Endometrium (tissue), 2 donors: Measurements from ENCODE around the gene UTP25.

ENCODE experiments used
- FAIRE-seq: peaks from 2 replicates; lab custom pipeline; 2012; peaks lifted over from hg19 to GRCh38; lab: Jason Lieb, UNC
- donor health status: control.
- donor health status: control.

Gene UTP25

DNA sequence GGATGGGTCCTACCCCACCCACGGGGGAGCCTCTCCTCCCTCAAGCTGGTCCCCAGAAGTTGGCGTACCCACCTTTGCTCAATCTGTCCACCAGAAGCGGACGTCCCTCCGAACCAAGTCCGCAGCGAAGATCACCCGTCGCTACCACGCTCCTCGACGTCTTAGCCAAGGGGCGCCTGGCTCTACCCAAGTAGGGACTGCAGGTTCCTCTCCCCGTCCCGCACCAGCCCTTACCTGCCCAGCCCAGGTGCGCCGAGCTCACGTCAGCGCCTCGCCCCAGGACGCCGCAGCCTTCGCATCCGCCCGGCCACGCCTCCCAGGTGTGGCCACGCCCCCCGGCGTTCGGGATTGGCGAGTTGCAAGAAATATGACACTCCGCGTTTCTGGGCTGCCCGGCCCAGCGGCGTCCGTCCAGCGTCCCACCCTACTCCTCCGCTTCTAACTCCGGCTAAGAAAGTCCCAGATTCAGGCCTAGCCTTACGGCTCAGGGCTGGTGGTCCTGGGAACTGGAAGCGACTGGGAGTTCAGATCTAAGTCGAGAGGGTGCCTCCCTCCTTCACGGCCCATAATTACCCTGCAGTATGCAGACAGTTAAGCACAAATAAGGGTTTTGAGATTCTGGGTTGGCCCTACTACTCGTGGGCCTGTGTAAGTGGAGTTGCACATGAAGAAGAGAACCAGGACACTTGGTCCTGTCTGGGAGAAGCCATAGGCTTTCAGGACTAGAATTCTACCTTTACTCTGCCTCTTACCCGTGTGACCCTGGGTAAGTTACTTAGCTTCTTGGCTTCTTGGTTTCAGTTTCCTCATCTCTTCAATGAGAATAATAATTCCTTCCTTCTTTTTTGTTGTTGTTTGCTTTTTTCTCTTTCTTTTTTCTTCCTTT is 21.7 kb upstream of the UTP25 start, which contains the start of gene IRF6:
TSS of gene IRF6 (minus strand) at position 268 of the 886 bp plus-strand sequence. CDS start 4,729 bp downstream, outside the sequence.
- FAIRE-seq = no peak

DNA sequence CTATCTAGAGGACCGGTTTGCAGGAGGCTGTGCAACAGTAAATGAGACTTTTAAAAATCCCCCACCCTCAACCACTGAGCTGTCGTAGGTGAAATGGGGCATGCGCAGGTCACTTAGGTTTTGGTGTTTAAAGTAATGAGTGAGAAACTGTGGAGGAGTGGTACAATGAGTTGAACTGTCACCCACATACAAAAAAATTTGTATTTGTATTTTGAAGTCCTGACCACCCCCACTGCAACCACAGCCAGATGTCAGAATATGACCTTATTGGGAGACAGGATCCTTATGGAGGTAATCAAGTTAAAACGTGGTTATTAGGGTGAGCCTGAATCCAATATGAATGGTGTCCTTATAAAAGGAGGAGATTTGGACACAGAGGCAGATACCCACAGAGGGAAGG is 20.3 kb upstream of the UTP25 start:
- no peak for FAIRE-seq

DNA sequence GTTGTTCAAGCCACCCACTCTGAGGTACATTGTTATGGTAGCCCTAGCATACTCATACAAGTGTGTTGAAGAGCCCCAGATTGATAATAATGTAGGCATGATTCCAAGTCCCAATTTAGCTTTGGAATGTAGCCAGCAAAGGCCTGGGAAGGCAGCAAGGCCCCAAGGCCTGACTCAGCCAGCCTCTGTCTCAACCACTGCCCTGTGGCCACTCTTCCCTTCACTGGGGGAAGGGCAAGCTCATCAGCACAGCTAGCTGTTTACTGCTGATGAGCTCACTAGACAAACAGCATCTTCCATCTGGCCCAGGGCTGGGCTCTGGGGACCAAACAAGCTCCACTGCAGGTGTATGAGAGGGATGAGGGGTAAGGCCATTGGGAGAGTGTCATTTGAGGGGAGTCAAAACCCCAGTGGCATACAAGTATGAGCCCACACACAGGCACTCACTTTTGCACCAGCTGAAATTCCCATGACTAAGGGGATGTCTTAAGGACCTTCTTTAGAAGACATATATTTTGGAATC is 19.7 kb upstream of the UTP25 start:
- FAIRE-seq = no peak

DNA sequence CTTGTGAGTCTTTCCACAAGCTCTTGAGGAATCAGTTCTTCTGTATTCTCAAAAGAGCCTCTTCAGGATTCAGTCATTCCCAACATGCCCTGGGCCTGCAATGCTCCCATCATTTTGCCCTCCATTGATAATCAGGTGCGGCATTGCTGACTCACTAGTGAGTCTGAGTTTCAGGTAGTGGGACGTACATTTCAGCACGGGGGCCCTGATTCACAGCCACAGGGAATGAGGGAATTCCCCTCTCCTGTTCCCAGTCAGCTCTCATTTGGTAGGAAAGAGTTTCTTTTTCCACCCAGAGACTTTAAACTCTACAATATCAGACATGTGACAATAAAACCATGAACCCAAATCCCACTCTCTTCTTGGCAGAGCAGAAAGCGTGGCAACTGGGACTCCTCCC is 18.2 kb upstream of the UTP25 start:
- FAIRE-seq = no peak

DNA sequence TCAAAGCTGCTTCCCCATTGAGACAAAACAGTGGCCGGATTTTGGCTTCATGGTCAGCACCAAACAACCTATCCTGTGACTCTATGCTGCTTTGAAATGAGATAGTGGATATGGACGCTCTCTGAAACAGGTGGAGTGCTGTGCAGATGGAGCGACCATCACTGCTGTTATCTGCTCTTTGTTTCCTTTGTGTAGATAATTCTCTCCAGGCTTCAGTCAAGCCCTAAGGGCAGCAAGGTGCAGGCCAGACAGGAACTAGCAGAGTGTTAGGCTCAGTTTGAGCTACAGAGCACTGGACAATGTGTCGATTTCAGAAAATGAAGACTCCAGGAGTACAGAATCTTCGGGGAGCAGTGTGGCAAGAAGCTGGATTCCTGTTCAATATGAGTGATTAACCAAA is 17.0 kb upstream of the UTP25 start:
- no peak for FAIRE-seq

DNA sequence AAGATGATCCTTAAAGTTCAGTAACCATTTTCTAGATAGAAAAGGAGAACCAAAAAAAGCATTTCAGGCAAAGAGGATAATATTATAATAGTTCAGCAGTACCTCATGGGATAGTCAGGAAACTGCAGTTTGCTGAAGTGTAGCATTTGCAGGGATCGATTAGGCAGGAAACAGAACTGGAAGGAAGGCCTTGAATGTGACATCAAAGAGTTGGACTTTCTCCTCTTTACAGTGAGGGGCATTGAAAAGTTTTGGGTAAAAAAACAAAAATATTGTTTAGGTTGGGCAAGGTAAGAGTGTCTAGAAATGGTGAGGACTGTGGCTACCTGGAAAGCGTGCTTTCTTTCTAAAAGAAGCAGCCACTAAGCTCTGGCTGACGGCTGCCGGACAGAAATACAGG is 13.9 kb upstream of the UTP25 start:
- FAIRE-seq = no peak

DNA sequence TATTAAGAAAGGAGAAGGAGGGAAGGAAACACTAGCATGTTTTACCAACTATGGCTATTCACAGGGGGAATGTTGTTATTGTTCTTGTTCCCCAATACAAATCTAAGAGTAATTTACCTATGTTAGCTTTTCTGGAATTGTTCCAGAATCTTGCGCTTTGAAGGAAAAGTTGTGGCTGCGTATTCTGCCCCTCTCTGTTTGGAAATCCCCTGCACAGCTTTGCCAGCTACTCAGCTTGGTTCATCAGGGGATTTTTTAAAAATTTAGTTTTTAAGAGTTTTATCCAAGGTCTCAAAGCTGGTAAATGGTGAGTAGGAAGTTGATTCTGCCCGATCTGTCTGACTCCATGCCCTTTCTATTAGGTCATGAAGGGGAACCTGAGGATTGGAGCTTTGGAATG is 12.3 kb upstream of the UTP25 start:
- no peak for FAIRE-seq

DNA sequence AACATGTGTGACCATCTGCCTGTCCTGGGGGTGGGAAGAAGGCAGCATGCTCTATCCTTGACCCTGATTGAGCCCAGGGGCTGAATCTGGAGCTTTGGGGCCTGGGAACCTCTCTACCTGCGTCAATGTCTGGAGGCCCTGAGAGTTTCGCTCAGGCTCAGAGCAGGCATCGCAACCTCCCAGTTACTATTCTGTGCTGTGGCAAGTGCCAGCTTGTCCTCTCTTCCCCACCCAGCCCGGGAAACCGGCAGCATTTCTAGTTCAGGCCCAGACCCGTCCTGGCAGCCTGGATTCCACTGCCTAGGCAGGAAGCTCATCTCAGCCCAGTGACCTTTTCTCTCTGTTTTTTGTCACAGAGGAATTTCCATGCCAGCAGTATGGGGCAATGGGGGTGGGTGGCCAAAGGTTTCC is 11.8 kb upstream of the UTP25 start:
- FAIRE-seq = no peak

DNA sequence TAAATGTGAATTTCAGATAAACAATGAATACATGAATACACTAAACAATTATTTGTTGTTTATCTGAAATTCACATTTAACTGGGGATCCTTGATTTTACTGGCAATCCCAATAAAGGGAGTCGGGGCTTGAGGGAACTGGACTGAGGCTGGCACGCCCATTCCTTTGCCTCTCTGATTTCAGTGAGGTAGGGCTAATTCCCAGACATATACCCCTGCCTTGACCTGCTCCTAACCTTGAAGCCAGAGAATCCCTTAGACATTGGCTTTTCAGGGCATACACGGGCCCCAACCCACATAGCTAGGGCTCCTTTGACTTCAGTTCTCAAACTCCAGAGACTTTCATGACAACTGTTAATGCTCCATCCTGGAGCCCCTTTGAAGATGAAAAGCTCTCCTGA is 10.8 kb upstream of the UTP25 start:
- no peak for FAIRE-seq

DNA sequence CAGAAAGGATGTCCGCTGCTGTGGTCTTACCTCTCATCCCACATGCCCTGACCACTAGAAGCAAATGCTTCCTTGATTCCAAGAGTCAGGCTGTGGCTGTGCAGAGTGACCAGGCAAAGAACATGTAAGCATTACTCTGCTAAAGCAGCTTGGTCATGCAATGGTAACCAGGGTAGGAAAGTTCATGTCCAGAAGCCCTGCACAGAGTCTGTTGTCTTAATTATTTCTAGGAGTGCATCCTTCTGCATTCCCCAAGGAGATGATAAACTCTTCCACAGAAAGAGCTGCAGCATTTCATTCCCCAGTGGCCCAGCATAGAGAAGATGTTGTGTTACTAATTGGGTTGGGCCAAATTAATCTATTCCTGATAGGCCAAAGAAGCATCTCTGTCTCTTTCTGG is 10.1 kb upstream of the UTP25 start:
- no peak for FAIRE-seq

DNA sequence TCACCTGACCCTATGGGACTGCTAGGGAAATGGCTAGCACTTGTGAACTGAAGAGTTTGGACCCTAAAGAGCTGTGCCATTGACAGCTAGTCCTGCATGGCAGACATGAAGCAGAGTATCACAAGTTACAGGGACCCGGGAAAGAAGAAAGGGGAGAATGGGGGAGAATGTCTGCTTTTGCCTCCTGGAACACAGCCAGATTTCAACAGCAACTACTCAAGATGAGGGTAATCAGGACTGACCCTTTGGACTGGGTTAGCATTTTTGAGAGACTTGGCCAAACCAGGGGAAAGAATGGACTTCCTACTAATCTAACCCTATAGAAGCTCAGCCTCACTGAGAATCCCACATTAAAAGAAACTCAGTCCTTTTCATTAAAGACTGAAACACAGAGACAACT is 8.7 kb upstream of the UTP25 start:
- FAIRE-seq = no peak

DNA sequence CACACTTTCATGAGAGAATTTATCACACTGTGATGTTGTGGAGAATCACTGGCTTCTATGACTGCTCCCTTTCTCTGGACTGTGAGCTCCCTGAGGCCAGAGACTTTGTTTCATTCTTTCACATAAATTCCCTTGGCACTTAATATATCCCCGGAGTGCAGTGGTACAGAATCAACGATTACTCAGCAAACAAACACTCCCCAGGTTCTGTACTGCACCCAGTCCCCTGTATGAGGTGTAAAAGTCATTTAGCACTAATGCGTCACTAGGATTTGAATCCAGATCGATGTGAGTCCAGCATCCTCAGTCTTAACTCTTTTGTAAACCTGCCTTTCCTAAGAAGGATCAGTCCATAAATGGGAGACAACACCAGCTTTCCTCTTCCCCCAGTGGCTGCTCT is 6.8 kb upstream of the UTP25 start:
- no peak for FAIRE-seq

DNA sequence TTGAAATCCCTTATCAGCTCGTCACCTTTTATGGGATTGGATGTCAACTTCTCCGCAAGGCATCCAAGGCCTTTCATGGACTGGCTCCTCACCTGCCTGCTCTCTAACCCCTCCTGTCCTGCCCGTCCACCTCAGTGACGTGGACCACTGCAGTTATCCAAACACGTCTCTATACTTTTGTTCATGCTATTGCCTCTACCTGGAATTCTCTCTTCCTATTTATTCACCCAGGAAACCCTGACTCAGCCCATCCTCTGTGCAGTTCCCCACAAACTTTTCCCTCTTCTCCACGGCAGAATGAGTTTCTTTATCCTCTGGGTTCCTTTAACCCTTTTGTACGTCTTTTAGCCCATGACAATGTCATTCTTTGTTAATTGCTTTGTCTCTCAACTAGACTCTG is 5.1 kb upstream of the UTP25 start:
- FAIRE-seq = no peak

DNA sequence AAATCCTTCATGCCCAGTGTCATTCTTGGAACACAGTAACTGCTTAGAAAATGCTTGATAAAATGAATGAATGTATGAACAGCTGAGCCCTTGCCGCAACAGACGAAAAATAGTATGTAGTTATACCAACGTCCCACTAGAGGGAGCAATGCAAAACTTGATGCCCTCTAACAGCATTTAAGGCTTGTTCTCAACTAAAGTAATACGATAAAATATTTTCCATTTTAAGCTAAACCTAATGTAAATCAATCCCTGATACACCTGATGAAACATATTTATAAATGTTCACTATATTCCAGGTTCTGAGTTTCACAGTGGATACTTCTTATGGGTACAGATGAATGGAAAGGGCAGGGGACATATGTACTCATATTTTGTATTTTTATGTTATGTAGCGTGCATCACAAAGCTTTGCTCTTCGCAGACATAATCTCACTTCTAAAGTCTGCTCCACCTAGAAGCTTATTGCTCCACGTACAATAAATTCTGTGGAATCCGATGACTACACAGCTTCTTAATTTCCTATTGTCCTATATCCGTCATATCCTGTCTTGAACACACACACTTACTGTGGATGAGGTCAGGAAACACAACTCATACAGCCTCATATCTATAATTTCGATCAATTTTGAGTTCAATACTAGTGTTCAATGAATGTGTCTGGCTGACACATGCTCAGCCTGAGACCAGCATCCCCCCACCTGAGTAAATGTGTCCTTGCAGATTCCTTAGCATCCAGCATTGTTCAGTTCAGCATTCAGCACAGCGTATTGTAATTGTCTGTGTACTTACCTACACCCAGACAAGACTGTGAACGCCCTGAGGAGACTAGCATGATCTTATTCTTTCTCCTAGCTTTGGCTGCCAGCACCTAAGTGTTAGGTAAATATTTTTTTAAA is 4.4 kb upstream of the UTP25 start:
- FAIRE-seq = no peak

DNA sequence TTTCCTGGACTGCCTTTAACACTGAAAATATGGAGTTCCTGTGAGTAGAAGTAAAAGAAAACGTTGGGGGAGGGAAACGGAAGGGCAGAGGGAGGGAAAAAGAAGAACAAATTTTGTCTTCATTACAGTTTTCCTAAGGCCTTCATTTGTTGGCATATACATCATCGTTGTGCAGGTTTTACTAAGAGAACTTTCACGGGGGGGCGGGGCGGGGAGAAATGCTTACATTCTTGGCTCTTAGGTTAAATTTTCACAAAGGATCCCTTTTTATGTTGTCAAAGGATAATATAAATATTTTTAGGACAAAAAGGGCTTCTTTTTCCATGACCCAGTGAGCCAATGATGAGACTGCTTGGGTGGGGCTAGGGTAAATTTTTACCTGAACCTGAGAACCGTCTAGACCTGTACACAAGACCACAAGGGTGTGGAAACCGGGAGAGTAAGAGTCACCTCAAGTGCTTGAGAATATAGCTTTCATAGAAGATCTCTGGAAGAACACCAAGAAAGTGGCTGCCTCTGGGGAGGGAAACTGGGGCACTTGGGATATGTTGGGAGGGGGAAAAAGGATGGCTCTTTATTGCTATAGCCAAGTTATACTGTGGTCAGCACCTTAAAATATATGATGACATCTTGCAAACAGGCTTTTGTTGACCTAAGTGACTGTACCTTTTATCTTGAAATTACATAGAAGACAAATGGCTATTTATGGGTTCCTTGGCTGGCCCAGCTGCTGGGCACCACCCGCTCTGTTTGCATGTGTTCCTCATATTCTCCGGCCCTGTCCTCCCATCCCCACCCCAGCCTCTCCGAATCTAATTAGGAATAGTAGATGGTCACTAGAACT is 2.0 kb upstream of the UTP25 start:
- no peak for FAIRE-seq

DNA sequence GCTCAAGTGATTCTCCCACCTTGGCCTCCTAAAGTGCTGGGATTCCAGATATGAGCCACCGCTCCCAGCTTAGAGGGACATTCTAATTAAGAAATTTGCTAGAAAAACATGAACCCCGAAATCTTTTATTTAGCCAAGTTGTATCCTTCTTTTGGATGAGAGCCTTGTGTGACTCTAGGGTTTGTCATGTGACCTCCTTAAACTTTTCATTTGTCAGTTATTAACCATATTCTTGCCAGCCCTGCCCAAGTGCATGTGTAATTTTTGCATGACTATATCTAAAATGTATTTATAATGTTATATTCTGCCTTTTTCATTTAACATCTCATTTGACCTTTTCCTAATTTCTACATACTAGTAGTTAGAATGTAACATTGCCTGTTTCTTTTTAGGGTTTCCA is 1.9 kb downstream of the UTP25 start:
- no peak for FAIRE-seq

DNA sequence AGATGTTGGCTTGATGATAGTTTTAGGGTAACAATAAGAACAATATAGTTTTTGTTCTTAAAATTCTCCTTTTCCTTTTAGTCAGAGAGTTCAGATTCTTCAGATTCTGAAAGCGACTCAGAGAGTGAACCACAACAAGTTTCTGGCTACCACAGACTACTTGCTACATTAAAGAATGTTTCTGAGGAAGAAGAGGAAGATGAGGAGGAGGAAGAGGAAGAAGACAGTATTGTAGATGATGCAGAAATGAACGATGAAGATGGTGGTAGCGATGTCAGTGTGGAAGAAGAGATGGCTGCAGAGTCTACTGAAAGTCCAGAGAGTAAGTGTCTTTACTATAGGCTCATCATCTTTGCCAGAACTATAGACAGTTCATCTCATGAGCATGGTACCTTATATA is 3.0 kb downstream of the UTP25 start:
- FAIRE-seq = no peak

DNA sequence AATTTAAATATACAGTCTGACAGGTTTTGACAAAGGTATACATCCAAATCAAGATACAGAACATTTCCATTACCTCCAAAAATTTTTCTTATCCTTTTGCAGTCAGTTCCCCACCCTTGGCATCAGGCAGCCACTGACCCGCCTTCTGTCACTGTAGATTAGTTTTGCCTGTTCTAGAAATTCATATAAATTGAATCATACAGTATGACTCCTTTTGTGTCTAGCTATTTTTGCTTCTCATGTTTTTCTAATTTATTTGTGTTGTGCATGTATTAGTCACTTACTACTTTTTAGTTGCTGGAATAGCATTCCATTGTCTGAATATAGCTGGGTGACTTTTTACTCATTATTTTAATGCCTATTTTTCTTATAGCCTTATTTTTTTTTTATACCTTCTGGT is 3.8 kb downstream of the UTP25 start:
- no peak for FAIRE-seq

DNA sequence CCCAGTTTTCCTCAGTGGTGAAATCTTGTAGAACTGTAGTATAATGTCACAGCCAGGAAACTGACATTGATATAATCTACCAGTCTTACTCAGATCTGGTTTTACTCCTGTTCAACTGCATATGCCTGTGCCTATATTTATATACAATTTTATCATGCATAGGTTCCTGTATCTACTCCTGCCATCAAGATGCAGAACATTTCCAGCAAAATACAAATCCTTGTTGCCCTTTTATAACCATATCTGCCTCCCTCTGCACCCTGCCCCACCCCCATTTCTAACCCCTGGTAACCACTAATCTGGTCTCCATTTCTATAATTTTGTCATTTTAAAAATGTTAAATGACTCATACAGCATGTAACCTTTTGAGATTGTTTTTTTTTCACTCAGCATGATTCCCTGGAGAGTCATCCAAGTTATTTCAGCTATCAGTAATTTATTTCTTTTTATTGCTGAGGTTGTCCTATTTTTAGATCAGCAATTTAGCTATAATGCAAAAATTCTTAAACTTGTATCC is 8.1 kb downstream of the UTP25 start:
- FAIRE-seq = no peak

DNA sequence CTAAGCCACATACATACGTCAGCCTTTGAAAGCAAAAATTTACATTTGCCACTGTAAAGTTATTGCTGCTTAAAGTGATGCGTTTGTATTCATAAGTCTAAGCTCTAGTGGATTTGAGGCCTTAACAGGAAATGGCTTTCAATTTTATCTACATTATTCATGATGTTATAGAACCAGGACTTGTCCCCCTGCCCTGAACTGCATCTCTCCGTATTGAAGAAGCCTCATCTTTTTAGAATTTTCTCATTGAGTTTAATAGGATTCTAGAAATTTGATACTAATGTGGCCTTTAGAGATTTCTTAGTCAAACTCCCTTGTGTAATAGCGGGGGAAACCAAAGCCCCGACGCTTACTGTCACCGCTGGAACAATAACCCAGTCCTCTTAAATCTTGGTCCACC is 9.9 kb downstream of the UTP25 start:
- FAIRE-seq = no peak

DNA sequence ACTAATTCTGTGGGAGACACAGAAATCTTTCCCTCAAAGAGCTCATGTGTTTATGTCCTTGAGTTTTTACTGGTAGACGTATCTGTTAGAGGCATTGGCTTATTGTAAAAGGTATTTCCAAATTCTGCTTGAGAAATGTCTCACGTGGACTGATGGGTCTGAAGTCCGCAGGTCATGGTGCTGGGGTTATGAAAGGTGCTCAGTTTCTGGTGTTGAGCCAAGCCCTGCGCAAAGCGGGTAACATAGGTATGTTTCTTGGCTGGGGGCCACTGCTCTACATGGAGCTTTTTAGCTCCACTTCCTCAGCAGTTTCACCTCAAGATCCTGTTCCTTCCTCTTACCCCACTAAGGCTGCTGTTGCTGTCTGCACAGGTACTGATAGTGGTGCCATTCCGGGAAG is 10.8 kb downstream of the UTP25 start:
- no peak for FAIRE-seq
